Keratinocyte (primary cell): ENCODE data around the gene NPIPA5.
"Not testable (repeated sequence)": the region's sequence is repeated elsewhere in the genome, so short reads cannot be mapped to it uniquely, and the experiment has no call there.

ENCODE experiments used
- EZH2 ChIP-seq: IDR thresholded peaks from one replicate; pipeline ENCODE4 v1.6.1; 2012; ENCODE audit warnings: inconsistent platforms, mild to moderate bottlenecking, low read length, moderate library complexity
- TF ChIP-seq, protein P1 (sequence below), 3 experiments: IDR thresholded peaks in 1 of 3; conservative IDR thresholded peaks in 1 of 3; optimal IDR thresholded peaks in 1 of 3; 2 replicates in 2 of 3; 3 replicates in 1 of 3; pipeline versions ENCODE3 to v1.5.1; 2011; ENCODE audit warnings: low read length in 3 of 3, mild to moderate bottlenecking in 3 of 3, moderate library complexity in 2 of 3, control low read depth in 1 of 3, inconsistent platforms in 1 of 3; ENCODE audit not compliant: insufficient read depth in 2 of 3; ENCODE audit errors: extremely low read depth in 1 of 3

GRCh38 chr16:15382810-15383209 lies 4.7 kb upstream of the NPIPA5 start:
- TF ChIP-seq, protein P1, sequence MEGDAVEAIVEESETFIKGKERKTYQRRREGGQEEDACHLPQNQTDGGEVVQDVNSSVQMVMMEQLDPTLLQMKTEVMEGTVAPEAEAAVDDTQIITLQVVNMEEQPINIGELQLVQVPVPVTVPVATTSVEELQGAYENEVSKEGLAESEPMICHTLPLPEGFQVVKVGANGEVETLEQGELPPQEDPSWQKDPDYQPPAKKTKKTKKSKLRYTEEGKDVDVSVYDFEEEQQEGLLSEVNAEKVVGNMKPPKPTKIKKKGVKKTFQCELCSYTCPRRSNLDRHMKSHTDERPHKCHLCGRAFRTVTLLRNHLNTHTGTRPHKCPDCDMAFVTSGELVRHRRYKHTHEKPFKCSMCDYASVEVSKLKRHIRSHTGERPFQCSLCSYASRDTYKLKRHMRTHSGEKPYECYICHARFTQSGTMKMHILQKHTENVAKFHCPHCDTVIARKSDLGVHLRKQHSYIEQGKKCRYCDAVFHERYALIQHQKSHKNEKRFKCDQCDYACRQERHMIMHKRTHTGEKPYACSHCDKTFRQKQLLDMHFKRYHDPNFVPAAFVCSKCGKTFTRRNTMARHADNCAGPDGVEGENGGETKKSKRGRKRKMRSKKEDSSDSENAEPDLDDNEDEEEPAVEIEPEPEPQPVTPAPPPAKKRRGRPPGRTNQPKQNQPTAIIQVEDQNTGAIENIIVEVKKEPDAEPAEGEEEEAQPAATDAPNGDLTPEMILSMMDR (optimal IDR thresholded peaks at IDR 0.05 in 1 of 3, IDR thresholded peaks at IDR 0.05 in 1 of 3, conservative IDR thresholded peaks at IDR 0.05 in 1 of 3; ENCODE audit: extremely low read depth in 1 of 3, insufficient read depth in 2 of 3, low read length in 3 of 3): not testable (repeated sequence)
- TF ChIP-seq EZH2: not testable (repeated sequence)
